ENCODE data around the gene TAF13. TPM values are rescaled to one million over a fixed set of nuclear protein-coding genes. Genes with fewer than 3 reads are reported as not detected.

The TAF13 gene
- total and polyA plus RNA-seq, 9 of the 15 experiments (the other 6 are each of a cell fraction or from before 2014, with no cell fraction given), result 14.9 to 77.2 (median 38.7) TPM

GRCh38 chr1:109099938-109100773, 24.4 kb upstream of the TAF13 start (continued):
- TF ChIP-seq ZNF318 (IDR thresholded peaks at IDR 0.05; ENCODE audit: borderline replicate concordance in 1 of 2, low read depth in 1 of 2) (peak in 1 of 2 experiments; percentile 80; a peak in 2 of 4 replicates), EHMT2 (IDR thresholded peaks at IDR 0.05) (no peak), U2AF2 (optimal IDR thresholded peaks at IDR 0.05; ENCODE audit: low read depth, low read length) (no peak), CEBPB (tag; IDR thresholded peaks at IDR 0.05) (no peak), ZNF592 (IDR thresholded peaks at IDR 0.05) (peak; percentile 91), TBP (optimal IDR thresholded peaks at IDR 0.05; ENCODE audit: low read depth, low read length) (peak; percentile 99), ARID2 (IDR thresholded peaks at IDR 0.05) (no peak), DMBX1 (CRISPR knock-in tag; IDR thresholded peaks at IDR 0.05; ENCODE audit: borderline replicate concordance) (peak; percentile 66; the same call in 1 of the 2 replicates)
- TF ChIP-seq, protein P1, sequence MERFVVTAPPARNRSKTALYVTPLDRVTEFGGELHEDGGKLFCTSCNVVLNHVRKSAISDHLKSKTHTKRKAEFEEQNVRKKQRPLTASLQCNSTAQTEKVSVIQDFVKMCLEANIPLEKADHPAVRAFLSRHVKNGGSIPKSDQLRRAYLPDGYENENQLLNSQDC (CRISPR knock-in tag; IDR thresholded peaks at IDR 0.05), result peak; percentile 88; the same call in 1 of the 2 replicates
- TF ChIP-seq, protein P2, sequence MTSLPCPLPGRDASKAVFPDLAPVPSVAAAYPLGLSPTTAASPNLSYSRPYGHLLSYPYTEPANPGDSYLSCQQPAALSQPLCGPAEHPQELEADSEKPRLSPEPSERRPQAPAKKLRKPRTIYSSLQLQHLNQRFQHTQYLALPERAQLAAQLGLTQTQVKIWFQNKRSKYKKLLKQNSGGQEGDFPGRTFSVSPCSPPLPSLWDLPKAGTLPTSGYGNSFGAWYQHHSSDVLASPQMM (CRISPR knock-in tag; IDR thresholded peaks at IDR 0.05), result no peak
- TF ChIP-seq, protein P3, sequence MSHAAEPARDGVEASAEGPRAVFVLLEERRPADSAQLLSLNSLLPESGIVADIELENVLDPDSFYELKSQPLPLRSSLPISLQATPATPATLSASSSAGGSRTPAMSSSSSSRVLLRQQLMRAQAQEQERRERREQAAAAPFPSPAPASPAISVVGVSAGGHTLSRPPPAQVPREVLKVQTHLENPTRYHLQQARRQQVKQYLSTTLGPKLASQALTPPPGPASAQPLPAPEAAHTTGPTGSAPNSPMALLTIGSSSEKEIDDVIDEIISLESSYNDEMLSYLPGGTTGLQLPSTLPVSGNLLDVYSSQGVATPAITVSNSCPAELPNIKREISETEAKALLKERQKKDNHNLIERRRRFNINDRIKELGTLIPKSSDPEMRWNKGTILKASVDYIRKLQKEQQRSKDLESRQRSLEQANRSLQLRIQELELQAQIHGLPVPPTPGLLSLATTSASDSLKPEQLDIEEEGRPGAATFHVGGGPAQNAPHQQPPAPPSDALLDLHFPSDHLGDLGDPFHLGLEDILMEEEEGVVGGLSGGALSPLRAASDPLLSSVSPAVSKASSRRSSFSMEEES (CRISPR knock-in tag; IDR thresholded peaks at IDR 0.05), result peak; percentile 5; the same call in 1 of the 2 replicates
